Measurements from ENCODE around the gene GIMAP6. TPM values are rescaled to one million over a fixed set of nuclear protein-coding genes. Genes with fewer than 3 reads are reported as not detected.
"Not testable (repeated sequence)": the region's sequence is repeated elsewhere in the genome, so short reads cannot be mapped to it uniquely, and the experiment has no call there.

GIMAP6 gene
- under 1 TPM in 5 of 8 experiments, not detected in 3; 0.05 to 0.62 (median 0.31) TPM for total RNA-seq

GRCh38 chr7:150631866-150632864, at the start of gene GIMAP6:
GIMAP6 (minus strand) TSS chr7:150632385; CDS start chr7:150630142, 2,243 bp downstream.
- ATAC-seq (replicated peaks in 6 of 8), result no peak
- in situ Hi-C loops (cut with MboI; ENCODE audit: low pct_unique_long_range_greater_than_20kb in 2 of 9, low sequenced_read_pairs in 9 of 9, unreplicated experiment in 9 of 9), result no loop called here
- Histone ChIP-seq H3K27ac (no peak within 1 kb of the TSS), H3K4me1 (replicated peaks in 1 of 2) (no peaks in the 10 kb centered on the region), H3K4me3 (no peak within 1 kb of the TSS)
- WGBS, 10 experiments, result 21 to 84% (median 53%) methylated on average over 1 to 7 of the region's 9 CpGs; no CpG with 5 or more reads in 3 of the 10 experiments

- ATAC-seq (replicated peaks in 6 of 8); H3K27ac ChIP-seq; H3K4me1 ChIP-seq (replicated peaks in 1 of 2); H3K4me3 ChIP-seq; in situ Hi-C loops (cut with MboI; ENCODE audit: low pct_unique_long_range_greater_than_20kb in 2 of 9, low sequenced_read_pairs in 9 of 9, unreplicated experiment in 9 of 9): not testable (repeated sequence)
- no CpG with 5 or more reads among the region's 2 CpGs for WGBS, 10 experiments
Measured at GRCh38 chr7:150680364-150680763, 48.2 kb upstream of the GIMAP6 start.

- in situ Hi-C loops (cut with MboI; ENCODE audit: low pct_unique_long_range_greater_than_20kb in 2 of 9, low sequenced_read_pairs in 9 of 9, unreplicated experiment in 9 of 9); H3K27ac ChIP-seq; H3K4me3 ChIP-seq; ATAC-seq (replicated peaks in 6 of 8); H3K4me1 ChIP-seq (replicated peaks in 1 of 2): not testable (repeated sequence)
- 80 to 92% (median 88%) methylated on average over 1 to 8 of the region's 11 CpGs; no CpG with 5 or more reads in 7 of the 10 experiments for WGBS, 10 experiments
Measured at GRCh38 chr7:150678601-150679000, 46.4 kb upstream of the GIMAP6 start.

- H3K27ac ChIP-seq; in situ Hi-C loops (cut with MboI; ENCODE audit: low pct_unique_long_range_greater_than_20kb in 2 of 9, low sequenced_read_pairs in 9 of 9, unreplicated experiment in 9 of 9); H3K4me1 ChIP-seq (replicated peaks in 1 of 2); ATAC-seq (replicated peaks in 6 of 8); H3K4me3 ChIP-seq: not testable (repeated sequence)
- 0 to 100% (median 60%) methylated on average over 1 to 3 of the region's 3 CpGs; no CpG with 5 or more reads in 2 of the 10 experiments for WGBS, 10 experiments
Measured at GRCh38 chr7:150676854-150677253, 44.7 kb upstream of the GIMAP6 start.

GRCh38 chr7:150676276-150676675, 44.1 kb upstream of the GIMAP6 start:
- in situ Hi-C loops (cut with MboI; ENCODE audit: low pct_unique_long_range_greater_than_20kb in 2 of 9, low sequenced_read_pairs in 9 of 9, unreplicated experiment in 9 of 9); H3K4me3 ChIP-seq; H3K27ac ChIP-seq; ATAC-seq (replicated peaks in 6 of 8); H3K4me1 ChIP-seq (replicated peaks in 1 of 2): not testable (repeated sequence)

GRCh38 chr7:150675714-150676113, 43.5 kb upstream of the GIMAP6 start:
- 0 to 90% (median 52%) methylated on average over 1 to 2 of the region's 2 CpGs; no CpG with 5 or more reads in 4 of the 10 experiments for WGBS, 10 experiments
- ATAC-seq (replicated peaks in 6 of 8), result peak in 1 of 8 experiments; percentile 27
- H3K4me1 ChIP-seq (replicated peaks in 1 of 2), result no peaks in the 10 kb centered on the region
- in situ Hi-C loops (cut with MboI; ENCODE audit: low pct_unique_long_range_greater_than_20kb in 2 of 9, low sequenced_read_pairs in 9 of 9, unreplicated experiment in 9 of 9), result no loop called here
- H3K27ac ChIP-seq, result no peak overlapping the region
- no peak overlapping the region for H3K4me3 ChIP-seq

GRCh38 chr7:150671798-150672585, 39.8 kb upstream of the GIMAP6 start:
- H3K27ac ChIP-seq; in situ Hi-C loops (cut with MboI; ENCODE audit: low pct_unique_long_range_greater_than_20kb in 2 of 9, low sequenced_read_pairs in 9 of 9, unreplicated experiment in 9 of 9); H3K4me3 ChIP-seq; ATAC-seq (replicated peaks in 6 of 8); H3K4me1 ChIP-seq (replicated peaks in 1 of 2): not testable (repeated sequence)
- 0 to 92% (median 60%) methylated on average over 1 to 5 of the region's 7 CpGs; no CpG with 5 or more reads in 7 of the 10 experiments for WGBS, 10 experiments

GRCh38 chr7:150668977-150669376, 36.8 kb upstream of the GIMAP6 start:
- ATAC-seq (replicated peaks in 6 of 8), result no peak
- in situ Hi-C loops (cut with MboI; ENCODE audit: low pct_unique_long_range_greater_than_20kb in 2 of 9, low sequenced_read_pairs in 9 of 9, unreplicated experiment in 9 of 9), result no loop called here
- no peak overlapping the region for H3K27ac ChIP-seq
- H3K4me1 ChIP-seq (replicated peaks in 1 of 2), result no peaks in the 10 kb centered on the region
- H3K4me3 ChIP-seq, result no peak overlapping the region

GRCh38 chr7:150668472-150668911, 36.3 kb upstream of the GIMAP6 start:
- Histone ChIP-seq H3K4me1 (replicated peaks in 1 of 2) (no peaks in the 10 kb centered on the region), H3K4me3 (no peak overlapping the region), H3K27ac (no peak overlapping the region)
- in situ Hi-C loops (cut with MboI; ENCODE audit: low pct_unique_long_range_greater_than_20kb in 2 of 9, low sequenced_read_pairs in 9 of 9, unreplicated experiment in 9 of 9), result no loop called here
- no peak for ATAC-seq (replicated peaks in 6 of 8)
- 0 to 20% (median 14%) methylated on average over 1 of the region's 1 CpG; no CpG with 5 or more reads in 4 of the 10 experiments for WGBS, 10 experiments

GRCh38 chr7:150666412-150666811, 34.2 kb upstream of the GIMAP6 start:
- Histone ChIP-seq H3K4me3 (no peak overlapping the region), H3K27ac (no peak overlapping the region), H3K4me1 (replicated peaks in 1 of 2) (no peaks in the 10 kb centered on the region)
- no peak for ATAC-seq (replicated peaks in 6 of 8)
- in situ Hi-C loops (cut with MboI; ENCODE audit: low pct_unique_long_range_greater_than_20kb in 2 of 9, low sequenced_read_pairs in 9 of 9, unreplicated experiment in 9 of 9), result no loop called here

GRCh38 chr7:150665896-150666295, 33.7 kb upstream of the GIMAP6 start:
- no peak overlapping the region for H3K27ac ChIP-seq
- no peak overlapping the region for H3K4me3 ChIP-seq
- H3K4me1 ChIP-seq (replicated peaks in 1 of 2), result no peaks in the 10 kb centered on the region
- in situ Hi-C loops (cut with MboI; ENCODE audit: low pct_unique_long_range_greater_than_20kb in 2 of 9, low sequenced_read_pairs in 9 of 9, unreplicated experiment in 9 of 9), result no loop called here
- no peak for ATAC-seq (replicated peaks in 6 of 8)
- 40 to 100% (median 92%) methylated on average over 1 to 2 of the region's 2 CpGs; no CpG with 5 or more reads in 5 of the 10 experiments for WGBS, 10 experiments

GRCh38 chr7:150665089-150665748, 33.0 kb upstream of the GIMAP6 start:
- ATAC-seq (replicated peaks in 6 of 8), result no peak
- WGBS, 10 experiments, result 11 to 91% (median 66%) methylated on average over 2 to 9 of the region's 9 CpGs; no CpG with 5 or more reads in 2 of the 10 experiments
- Histone ChIP-seq H3K27ac (no peak overlapping the region), H3K4me3 (no peak overlapping the region), H3K4me1 (replicated peaks in 1 of 2) (no peaks in the 10 kb centered on the region)
- in situ Hi-C loops (cut with MboI; ENCODE audit: low pct_unique_long_range_greater_than_20kb in 2 of 9, low sequenced_read_pairs in 9 of 9, unreplicated experiment in 9 of 9), result no loop called here

All from motor neuron (in vitro differentiated cells).